PFSK-1 (cell line): ENCODE data around the gene LAMB3.

ENCODE experiments used
- FOXP2 ChIP-seq: optimal IDR thresholded peaks from 2 replicates; pipeline ENCODE3; 2011; ENCODE audit warnings: borderline replicate concordance, control low read depth, inconsistent platforms; ENCODE audit not compliant: insufficient read depth; ENCODE audit errors: extremely low read length, extremely low read depth
- POLR2AphosphoS5 ChIP-seq: IDR thresholded peaks from 2 replicates; pipeline ENCODE4 v1.6.1; 2012; ENCODE audit warnings: low read depth, mild to moderate bottlenecking, control low read depth, low read length, moderate library complexity
- REST ChIP-seq, 2 experiments: IDR thresholded peaks; 2 replicates each; pipeline versions ENCODE4 v1.6.1 to v1.8.0; 2011 to 2012; ENCODE audit warnings: low read depth in 2 of 2, low read length in 2 of 2, control low read depth in 1 of 2, inconsistent platforms in 1 of 2, mild to moderate bottlenecking in 1 of 2, moderate library complexity in 1 of 2; ENCODE audit not compliant: insufficient read depth in 1 of 2
- SIN3A ChIP-seq: IDR thresholded peaks from 2 replicates; pipeline ENCODE4 v1.6.1; 2012; ENCODE audit warnings: mild to moderate bottlenecking, low read length, moderate library complexity, borderline replicate concordance; ENCODE audit not compliant: insufficient read depth
- TAF1 ChIP-seq: IDR thresholded peaks from 2 replicates; pipeline ENCODE4 v1.6.1; 2012; ENCODE audit warnings: low read length, control low read depth, borderline replicate concordance; ENCODE audit not compliant: insufficient read depth

LAMB3 gene

GRCh38 chr1:209643285-209644020, 8.8 kb downstream of the LAMB3 start:
- TF ChIP-seq REST (IDR thresholded peaks at IDR 0.05; ENCODE audit: insufficient read depth in 1 of 2, low read depth in 2 of 2, low read length in 2 of 2): no peak
- no peak for TF ChIP-seq SIN3A

GRCh38 chr1:209642816-209643215, 9.4 kb downstream of the LAMB3 start:
- TF ChIP-seq POLR2AphosphoS5 (no peak), SIN3A (no peak), REST (IDR thresholded peaks at IDR 0.05; ENCODE audit: insufficient read depth in 1 of 2, low read depth in 2 of 2, low read length in 2 of 2) (no peak), TAF1 (no peak), FOXP2 (no peak)

GRCh38 chr1:209641832-209642172, 10.4 kb downstream of the LAMB3 start:
- TF ChIP-seq SIN3A (no peak), TAF1 (no peak), FOXP2 (no peak), REST (IDR thresholded peaks at IDR 0.05; ENCODE audit: insufficient read depth in 1 of 2, low read depth in 2 of 2, low read length in 2 of 2) (no peak), POLR2AphosphoS5 (no peak)

- no peak for TF ChIP-seq TAF1
Observed at GRCh38 chr1:209635850-209636249, 16.4 kb downstream of the LAMB3 start.

GRCh38 chr1:209634005-209634737, 18.1 kb downstream of the LAMB3 start:
- TF ChIP-seq SIN3A (no peak), POLR2AphosphoS5 (no peak), FOXP2 (no peak), REST (IDR thresholded peaks at IDR 0.05; ENCODE audit: insufficient read depth in 1 of 2, low read depth in 2 of 2, low read length in 2 of 2) (no peak), TAF1 (no peak)
